Measurements from ENCODE around the gene GPX7.

The GPX7 gene

GRCh38 chr1:52654063-52654462 lies 51.9 kb downstream of the GPX7 start:
- DNase-seq (ENCODE audit: insufficient read length), result no peak
- TF ChIP-seq POLR2AphosphoS5 (IDR thresholded peaks at IDR 0.05; ENCODE audit: low read depth, low read length), result no peak
- no peak for TF ChIP-seq TAF1 (IDR thresholded peaks at IDR 0.05; ENCODE audit: borderline replicate concordance, low read depth, low read length)
- no peak for TF ChIP-seq POLR2A (IDR thresholded peaks at IDR 0.05; ENCODE audit: low read depth, low read length)
- FAIRE-seq, result no peak

- TF ChIP-seq POLR2A (IDR thresholded peaks at IDR 0.05; ENCODE audit: low read depth, low read length) (no peak), POLR2AphosphoS5 (IDR thresholded peaks at IDR 0.05; ENCODE audit: low read depth, low read length) (no peak), TAF1 (IDR thresholded peaks at IDR 0.05; ENCODE audit: borderline replicate concordance, low read depth, low read length) (no peak)
- DNase-seq (ENCODE audit: insufficient read length) (no peak), FAIRE-seq (no peak)
These were observed 55.5 kb downstream of the GPX7 start for GRCh38 chr1:52657702-52658101.
